HG02973 (cell line): Measurements from ENCODE around the gene CHST15.
"Not testable (repeated sequence)": the region's sequence is repeated elsewhere in the genome, so short reads cannot be mapped to it uniquely, and the experiment has no call there.

Source experiments
- ATAC-seq: cut with Tn5 transposase; IDR thresholded peaks from one replicate; pipeline ENCODE4 v1.9.1; 2021; ENCODE audit warnings: moderate library complexity; ENCODE audit not compliant: unreplicated experiment

CHST15 gene

GRCh38 chr10:124124123-124124768 lies 30.8 kb upstream of the CHST15 start:
- no peak for ATAC-seq

DNA sequence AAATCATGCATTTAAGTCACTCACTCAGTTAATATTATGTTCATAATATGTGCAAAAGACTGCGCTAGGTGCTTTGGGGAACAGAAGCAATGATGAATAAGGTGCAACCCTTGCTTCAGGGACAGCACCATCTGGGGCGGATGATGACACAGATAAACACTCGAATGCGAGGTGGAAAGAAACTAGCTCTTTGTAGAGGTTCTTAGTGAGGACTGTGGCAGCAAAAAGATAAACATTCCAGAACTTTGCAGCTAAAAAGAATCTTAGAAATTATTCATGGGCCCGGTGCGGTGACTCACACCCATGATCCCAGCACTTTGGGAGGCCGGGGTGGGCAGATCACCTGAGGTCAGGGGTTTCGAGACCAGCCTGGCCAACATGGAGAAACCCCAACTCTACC lies 29.8 kb upstream of the CHST15 start:
- ATAC-seq, result no peak

DNA sequence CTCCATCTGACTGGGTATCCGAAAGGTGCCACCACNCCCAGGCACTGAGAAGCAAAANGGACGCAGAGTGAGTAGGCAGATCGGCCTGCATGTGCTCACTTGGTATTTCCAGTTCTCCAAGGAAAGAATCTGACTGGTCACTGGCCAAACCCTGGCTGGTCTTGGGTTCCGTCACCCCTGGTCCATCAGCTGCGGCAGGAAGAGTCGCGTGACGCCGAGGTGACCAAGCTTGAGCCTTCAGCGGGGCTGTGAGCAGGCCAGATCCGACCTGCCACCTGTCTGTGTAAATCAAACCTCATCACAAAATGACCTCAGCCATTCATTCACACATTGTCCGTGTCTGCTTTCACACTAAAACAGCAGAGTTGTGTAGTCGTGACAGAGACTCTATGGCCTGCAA lies 28.8 kb upstream of the CHST15 start:
- ATAC-seq, result no peak

DNA sequence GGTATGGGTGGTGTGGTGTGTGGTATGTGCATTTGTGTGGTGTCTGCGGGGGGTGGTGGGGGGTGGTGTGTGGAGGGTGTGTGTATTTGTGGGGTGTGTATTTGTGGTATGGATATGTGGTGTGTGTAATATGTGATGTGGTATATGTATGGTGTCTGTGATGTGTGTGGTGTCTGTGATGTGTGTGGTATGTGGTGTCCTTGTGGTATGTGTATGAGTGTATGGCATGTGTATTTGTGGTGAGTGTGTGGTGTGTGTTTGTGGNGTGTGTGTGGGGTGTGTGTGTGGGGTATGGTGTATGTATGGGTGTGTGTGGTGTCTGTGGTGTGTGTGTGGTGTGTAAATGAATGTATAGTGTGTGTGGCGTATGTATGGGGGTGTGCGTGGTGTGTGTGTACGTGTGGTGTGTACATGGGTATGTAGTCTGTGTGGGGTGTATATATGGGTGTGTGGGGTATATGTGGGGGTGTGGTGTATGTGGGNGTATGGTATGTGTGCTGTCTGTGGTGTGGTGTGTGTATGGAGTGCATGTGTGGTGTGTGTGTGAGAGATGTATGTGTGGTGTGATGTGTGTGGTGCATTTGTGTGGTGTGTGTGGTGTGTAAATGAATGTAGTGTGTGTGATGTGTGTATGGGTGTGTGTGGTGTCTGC lies 27.1 kb upstream of the CHST15 start:
- no peak for ATAC-seq

DNA sequence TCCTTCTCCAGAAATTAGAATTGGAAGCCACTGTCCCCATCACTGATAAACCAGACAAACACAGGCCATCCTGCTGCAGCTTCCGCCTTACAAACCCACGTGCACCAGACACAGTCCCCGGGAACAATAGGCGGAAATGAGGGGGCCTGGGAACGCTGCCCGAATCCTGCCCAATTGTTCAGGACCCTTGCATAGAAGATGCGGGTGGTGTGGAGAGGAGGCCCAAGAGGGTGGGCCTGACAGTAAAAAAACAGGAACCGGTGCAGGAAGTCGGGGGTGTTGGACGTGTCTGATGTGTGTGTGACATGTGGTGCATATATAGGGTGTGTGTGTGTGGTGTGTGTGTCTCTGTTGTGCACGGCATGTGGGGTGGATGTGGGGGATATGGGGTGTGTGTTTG lies 26.5 kb upstream of the CHST15 start:
- no peak for ATAC-seq

DNA sequence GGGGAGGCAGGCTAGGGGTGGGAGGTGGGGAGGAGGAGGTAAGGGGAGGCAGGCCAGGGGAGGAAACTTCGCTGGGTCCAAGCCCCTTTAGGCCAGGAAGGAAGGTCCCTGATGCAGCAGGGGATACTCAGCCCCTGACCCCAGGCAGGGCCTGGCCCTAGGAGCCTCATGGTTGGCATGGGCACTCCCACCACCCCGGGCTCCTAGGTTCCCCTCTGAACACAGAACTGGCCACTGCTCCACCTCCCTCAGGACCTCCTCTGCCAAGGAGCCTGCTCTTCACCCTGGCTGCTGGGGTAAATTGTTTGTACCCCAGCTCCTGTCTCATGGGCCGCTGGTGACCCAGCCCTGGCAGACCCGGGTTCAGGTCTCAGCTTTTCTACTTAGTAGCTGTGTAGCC lies 25.8 kb upstream of the CHST15 start:
- ATAC-seq, result no peak

DNA sequence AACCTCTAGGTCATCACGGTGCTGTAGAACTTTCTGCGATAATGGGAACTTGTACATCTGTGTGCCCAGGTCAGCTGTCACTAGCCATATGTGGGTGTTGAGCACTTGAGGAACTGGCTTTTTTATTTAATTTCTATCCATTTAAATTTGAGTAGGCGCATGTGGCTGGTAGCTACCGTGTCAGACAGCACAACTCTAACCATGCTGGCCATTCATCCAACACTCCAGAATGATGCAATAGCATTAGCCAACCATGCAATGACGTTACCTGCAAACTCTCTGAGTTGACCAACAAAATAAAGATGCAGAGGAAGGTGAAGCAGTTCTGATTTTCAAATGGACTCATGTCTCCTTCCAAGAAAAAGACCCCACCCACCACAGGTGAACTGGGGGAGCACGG lies 24.4 kb upstream of the CHST15 start:
- no peak for ATAC-seq

GRCh38 chr10:124117511-124117785 lies 24.1 kb upstream of the CHST15 start:
- ATAC-seq, result no peak

DNA sequence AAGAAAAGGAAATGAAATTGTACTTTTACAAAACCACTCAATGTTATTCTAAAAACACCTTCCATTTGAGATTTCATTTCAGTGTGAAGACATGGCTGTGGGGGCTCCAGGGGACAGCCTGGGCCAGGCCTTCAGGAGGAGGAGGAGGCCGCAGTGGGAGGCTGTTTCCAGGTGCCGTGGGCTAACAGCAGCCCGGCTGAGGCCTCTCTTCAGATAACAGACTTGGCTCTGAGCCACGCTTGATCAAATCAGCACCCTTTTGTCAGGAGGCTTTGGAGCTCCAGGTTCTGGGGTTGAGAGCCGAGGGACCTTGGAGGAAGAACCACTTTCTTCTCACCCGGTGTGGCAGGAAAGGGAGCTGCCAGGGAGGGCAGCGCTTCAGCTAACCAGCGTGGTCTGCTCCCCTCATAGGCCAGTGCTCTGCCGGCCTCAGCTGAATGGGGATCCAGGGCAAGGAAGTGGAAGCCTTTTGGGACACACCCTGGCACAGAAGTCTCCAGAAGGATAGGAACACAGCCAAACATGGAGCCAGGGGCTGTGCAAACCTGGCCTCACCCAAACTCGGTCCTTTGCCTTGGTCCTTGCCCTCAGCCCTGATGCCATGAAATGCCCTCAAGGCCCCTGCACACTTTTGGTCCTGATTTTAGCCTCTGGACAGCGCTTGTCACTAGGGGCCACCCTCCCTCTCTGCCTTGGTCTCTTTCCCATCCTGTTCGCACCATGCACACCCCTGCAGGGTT lies 23.5 kb upstream of the CHST15 start:
- no peak for ATAC-seq

- no peak for ATAC-seq
Measured at GRCh38 chr10:124114696-124115095, 21.3 kb upstream of the CHST15 start.

GRCh38 chr10:124112891-124113580 lies 19.6 kb upstream of the CHST15 start:
- ATAC-seq, result no peak

- no peak for ATAC-seq
Measured at GRCh38 chr10:124110882-124111281, 17.5 kb upstream of the CHST15 start.

DNA sequence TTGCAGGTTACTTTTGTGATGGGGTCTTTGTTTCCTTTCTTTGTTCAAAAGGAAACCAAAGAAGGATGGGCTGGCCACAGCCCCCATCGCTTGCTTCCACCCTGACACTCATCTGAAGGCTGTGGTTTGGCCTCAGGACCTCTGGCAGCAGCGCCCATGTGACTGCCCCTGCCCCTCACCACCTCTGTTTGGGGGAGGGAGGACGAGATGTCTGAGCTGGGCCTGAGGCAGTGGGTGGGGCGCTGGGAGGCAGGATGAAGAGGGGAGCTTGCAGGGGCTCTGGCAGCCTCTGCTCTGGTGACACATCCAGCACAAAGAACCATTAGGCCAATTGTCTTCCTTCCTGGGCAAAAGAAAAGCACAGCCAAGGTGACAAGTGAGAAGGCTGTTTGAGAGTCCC lies 15.9 kb upstream of the CHST15 start:
- ATAC-seq, result no peak

DNA sequence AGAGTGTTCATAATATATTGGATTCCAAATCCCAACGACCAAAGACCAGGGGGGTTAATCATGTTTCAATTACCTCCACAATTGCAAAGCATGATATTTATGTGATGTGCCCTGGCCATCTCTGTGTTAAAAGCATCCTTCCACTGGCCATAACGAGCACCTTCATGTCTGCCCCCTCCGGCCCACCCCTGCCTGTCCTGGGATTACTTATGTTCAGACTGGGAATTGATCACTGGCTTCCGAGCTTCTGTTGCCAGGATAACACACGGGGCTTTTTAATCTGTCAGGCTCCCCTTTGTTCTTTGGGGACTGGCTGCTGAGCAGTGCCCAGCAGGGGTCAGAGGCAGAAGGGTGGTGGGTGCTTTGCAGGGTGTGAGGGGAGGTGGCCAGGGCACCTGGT lies 13.7 kb upstream of the CHST15 start:
- ATAC-seq, result no peak

DNA sequence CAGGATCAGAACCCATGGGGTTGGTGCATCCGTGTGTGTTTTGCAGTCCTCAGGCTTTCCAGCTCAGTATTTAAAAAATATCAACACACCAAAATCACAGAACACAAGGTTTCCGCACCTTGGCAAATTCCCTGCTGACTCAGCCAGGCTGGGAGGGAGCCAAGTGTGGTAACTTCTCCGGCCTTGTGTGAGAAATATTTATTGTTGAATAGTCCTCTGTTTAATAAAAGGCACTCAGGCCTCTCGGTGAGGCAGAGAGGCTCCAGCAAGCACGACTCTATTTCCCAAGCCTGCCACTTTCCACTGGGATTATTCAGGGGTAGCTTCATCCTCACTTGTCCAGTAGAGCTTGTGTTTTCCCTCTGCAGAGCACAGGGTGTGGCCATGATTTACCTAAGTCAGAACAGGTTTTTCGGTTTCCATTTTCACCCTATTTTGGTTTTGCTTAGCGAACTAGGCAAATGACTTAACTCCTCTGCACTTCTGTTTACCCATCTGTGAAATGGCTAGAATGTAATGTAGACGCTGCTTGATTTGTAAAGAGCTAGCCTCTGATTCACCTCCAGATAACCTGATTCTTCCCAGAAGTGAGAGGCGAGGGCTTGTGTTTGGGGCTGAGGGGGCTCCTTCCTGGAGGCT lies 13.0 kb upstream of the CHST15 start:
- ATAC-seq, result peak; percentile 75

DNA sequence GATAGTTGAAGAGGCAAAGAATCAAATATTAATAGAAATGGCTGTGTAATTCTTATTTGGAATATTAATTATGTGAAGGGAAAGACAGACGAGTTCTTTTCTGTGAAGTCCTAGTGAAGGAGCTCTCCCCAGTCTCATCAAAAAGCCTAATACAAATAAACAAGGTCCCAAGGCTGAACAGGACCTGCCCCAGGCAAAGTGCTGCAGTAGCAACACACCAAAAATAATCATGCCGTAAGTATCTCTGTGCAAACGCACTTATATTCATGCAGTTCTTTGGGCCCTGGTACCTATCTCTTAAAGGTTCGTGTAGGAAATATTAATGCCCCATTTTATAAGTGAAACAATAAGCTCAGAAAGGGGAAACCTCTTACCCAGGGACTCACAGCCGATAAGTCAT lies 12.2 kb upstream of the CHST15 start:
- ATAC-seq, result no peak

DNA sequence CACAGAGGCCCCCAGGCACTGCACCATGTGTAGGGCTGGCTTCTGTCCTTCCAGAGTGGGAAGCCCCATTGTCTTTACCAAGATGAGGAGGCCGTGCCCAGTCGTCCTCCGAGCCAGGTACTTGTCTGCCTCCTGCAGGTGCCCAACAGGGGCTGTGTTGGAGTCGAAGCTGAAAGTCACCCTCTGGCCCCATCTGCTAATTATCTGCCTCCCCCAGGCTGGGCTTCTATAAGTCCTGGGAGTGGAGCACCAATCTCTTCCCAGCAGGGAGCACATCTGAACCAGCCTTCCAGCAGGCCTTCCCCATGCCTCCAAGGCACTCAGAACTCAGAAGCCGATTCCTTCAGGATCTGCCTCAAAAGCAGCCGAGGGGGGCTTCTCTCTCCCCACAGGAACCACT lies 11.6 kb upstream of the CHST15 start:
- no peak for ATAC-seq

DNA sequence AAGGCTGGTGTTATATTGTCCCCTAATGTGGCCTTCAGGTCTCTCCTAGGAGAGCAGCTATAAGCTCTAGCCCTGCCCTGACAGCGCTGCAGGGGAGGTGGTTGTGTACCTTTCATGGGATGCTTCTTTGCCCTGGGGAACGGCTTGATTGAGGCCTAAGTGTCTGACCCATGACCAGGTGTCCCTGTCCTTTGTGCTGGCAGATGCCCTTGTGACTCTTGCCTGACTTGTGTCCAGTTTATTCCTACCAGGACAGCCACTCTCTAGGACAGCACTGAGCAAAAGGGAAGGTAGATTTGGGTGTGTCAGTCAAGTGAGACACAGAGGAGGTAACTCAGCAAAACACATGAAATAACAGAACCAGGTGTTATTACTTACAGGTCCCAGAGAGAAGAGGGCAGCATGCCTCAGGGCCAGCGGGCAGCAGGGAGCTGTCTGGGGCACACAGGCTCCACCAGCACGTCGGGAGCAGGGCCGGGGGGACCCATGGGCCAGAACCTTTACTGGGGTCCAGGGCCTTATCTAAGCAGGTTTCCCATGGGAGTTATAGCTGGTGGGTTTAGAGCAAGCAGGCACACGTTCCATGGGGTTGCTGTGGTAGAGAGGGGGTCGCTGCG lies 10.7 kb upstream of the CHST15 start:
- no peak for ATAC-seq

DNA sequence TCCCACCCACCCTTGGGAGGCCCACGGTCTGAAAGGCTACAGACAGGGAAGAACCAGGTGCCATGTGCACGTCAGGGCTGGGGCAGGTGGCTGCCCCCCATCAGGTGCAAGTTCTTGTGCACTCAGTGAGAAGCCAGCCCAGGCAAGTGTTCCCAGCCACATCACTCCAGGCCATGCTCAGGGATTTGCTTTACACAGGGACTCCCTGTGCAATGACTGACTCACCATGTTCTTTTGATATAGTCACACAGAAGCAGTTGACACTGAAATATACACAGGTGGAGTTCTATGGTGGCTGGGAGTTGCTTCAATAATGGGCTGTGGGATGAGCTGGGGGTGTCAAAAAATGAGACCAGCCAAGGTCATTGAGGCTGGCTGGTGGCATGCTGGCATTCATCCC lies 8.0 kb upstream of the CHST15 start:
- no peak for ATAC-seq

GRCh38 chr10:124100651-124101050 lies 7.3 kb upstream of the CHST15 start:
- not testable (repeated sequence) for ATAC-seq

DNA sequence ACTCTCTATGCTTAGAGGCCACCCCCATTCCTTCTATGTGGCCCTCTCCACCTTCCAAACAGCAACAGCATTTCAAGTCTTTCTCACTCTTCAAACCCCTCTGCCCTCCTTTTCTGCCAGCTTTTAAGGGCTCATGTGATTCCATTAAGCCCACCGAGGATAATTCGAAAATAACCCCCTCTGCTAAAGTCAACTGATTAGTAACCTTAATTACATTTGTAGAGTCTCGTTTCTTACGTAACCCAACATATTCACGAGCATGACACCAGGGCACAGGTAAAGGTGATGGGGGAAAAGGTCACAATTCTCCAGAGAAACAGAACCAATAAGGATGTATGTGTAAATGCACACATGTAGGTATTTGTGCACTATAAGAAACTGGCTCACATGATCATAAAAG lies 6.7 kb upstream of the CHST15 start:
- no peak for ATAC-seq
